Testis (tissue), 2 donors: ENCODE measurements around the gene GPER1.

Source experiments
- POLR2A ChIP-seq: fragments of 450-650 bp; IDR thresholded peaks from one replicate; pipeline ENCODE4 v1.6.1; 2017; ENCODE audit warnings: antibody characterized with exemption, mild to moderate bottlenecking, moderate library complexity
- TF ChIP-seq, protein P1 (sequence below), 3 experiments: fragments of 450-650 bp in 2 of 3; fragments of 200-600 bp in 1 of 3; sonication (generic) in 1 of 3; IDR thresholded peaks; one replicate each; pipeline ENCODE4 v1.5.1; 2016 to 2019; ENCODE audit warnings: antibody characterized with exemption in 3 of 3, mild to moderate bottlenecking in 2 of 3, moderate library complexity in 1 of 3

DNA sequence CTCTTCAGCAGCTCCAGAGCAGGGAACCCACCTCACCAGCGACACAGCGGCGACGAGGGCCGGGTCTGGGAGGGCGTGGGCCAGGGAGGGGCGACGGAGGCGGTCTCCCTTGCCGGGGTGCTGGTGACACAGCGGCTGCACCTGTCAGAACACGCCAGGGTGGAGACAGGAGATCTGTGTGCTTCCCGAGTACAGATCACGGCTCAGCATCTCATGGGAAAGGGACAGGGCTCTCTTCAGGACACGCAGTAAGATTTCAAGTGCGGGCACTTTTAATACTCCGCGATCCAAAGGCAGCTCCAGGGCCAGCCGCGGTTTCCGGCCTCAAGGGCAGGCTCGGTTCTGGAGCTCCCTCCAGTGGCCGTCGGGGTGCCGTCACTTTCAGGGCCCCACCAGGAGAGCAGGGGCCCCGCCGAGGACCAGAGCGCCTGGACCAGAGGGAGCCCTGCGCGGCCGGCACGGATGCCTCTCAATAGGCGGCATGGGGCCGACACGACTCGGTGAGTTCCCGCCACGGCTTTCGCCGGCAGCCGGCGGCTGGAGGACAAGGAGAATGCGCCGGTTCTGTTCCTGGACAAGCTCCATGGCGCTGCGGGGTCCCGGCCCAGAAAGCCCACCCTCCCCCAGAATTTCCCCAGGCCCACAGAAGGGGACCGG is 22.2 kb upstream of the GPER1 start:
- TF ChIP-seq, protein P1, sequence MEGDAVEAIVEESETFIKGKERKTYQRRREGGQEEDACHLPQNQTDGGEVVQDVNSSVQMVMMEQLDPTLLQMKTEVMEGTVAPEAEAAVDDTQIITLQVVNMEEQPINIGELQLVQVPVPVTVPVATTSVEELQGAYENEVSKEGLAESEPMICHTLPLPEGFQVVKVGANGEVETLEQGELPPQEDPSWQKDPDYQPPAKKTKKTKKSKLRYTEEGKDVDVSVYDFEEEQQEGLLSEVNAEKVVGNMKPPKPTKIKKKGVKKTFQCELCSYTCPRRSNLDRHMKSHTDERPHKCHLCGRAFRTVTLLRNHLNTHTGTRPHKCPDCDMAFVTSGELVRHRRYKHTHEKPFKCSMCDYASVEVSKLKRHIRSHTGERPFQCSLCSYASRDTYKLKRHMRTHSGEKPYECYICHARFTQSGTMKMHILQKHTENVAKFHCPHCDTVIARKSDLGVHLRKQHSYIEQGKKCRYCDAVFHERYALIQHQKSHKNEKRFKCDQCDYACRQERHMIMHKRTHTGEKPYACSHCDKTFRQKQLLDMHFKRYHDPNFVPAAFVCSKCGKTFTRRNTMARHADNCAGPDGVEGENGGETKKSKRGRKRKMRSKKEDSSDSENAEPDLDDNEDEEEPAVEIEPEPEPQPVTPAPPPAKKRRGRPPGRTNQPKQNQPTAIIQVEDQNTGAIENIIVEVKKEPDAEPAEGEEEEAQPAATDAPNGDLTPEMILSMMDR (IDR thresholded peaks at IDR 0.05), result peak; percentile 87 to 93 (median 90)
- TF ChIP-seq POLR2A, result no peak
